ENCODE measurements around the gene CALD1.

The CALD1 gene

DNA sequence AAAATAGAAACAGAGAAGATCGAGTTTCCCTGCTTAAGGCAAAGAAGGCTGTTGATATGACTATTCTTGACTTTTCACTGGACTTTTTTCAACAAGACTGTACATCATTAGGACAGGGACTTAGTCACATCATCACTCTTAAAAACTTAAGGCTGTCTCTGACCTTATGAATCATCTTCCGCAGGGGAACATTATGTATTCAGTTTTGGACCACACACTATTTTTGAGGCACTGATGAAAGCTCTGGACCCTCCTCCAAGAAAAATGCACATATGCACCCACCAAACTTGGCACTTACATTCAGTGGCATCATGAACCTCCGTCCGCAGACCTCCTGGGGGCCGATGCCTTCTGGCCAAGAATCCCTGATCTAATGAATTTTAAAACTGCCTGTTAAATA lies 96.4 kb downstream of the CALD1 start:
- TF ChIP-seq, protein P1, sequence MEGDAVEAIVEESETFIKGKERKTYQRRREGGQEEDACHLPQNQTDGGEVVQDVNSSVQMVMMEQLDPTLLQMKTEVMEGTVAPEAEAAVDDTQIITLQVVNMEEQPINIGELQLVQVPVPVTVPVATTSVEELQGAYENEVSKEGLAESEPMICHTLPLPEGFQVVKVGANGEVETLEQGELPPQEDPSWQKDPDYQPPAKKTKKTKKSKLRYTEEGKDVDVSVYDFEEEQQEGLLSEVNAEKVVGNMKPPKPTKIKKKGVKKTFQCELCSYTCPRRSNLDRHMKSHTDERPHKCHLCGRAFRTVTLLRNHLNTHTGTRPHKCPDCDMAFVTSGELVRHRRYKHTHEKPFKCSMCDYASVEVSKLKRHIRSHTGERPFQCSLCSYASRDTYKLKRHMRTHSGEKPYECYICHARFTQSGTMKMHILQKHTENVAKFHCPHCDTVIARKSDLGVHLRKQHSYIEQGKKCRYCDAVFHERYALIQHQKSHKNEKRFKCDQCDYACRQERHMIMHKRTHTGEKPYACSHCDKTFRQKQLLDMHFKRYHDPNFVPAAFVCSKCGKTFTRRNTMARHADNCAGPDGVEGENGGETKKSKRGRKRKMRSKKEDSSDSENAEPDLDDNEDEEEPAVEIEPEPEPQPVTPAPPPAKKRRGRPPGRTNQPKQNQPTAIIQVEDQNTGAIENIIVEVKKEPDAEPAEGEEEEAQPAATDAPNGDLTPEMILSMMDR (conservative IDR thresholded peaks at IDR 0.05; ENCODE audit: control insufficient read depth, insufficient read depth, low read depth, low read length): no peak
- DNase-seq (ENCODE audit: low read depth): peak; percentile 96

DNA sequence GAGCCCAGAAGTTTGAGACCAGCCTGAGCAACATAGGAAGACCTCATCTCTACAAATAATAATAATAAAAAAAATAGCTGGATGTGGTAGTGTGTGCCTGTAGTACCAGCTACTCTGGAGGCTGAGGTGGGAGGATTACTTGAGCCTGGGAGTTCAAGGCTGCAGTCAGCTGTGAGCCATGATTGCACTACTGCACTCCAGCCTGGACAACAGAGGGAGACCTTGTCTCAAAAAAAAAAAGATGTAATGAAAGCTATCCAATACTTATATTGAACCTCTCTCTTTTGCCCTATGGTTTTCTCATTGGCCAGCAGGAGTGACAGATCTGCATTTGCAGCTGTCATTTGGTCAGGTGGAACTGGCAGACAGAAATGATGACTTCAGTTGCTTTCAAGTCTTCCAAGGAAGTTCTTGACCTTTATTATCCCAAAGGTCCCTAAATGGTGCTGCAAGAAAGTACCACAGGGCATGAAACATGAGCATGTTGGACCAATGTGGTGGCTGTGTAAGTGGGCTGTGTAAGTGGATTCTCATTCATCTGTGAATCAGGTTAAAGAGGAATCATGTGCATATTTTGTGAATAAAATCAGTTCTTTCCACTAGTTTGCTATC lies 99.4 kb downstream of the CALD1 start:
- DNase-seq (ENCODE audit: low read depth): no peak
- TF ChIP-seq, protein P1 (conservative IDR thresholded peaks at IDR 0.05; ENCODE audit: control insufficient read depth, insufficient read depth, low read depth, low read length): no peak

More for the DNA sequence above, 96.4 kb downstream of the CALD1 start:
- H3K4me3 ChIP-seq (ENCODE audit: control insufficient read depth, low read depth, low read length): no peak overlapping the region

DNA sequence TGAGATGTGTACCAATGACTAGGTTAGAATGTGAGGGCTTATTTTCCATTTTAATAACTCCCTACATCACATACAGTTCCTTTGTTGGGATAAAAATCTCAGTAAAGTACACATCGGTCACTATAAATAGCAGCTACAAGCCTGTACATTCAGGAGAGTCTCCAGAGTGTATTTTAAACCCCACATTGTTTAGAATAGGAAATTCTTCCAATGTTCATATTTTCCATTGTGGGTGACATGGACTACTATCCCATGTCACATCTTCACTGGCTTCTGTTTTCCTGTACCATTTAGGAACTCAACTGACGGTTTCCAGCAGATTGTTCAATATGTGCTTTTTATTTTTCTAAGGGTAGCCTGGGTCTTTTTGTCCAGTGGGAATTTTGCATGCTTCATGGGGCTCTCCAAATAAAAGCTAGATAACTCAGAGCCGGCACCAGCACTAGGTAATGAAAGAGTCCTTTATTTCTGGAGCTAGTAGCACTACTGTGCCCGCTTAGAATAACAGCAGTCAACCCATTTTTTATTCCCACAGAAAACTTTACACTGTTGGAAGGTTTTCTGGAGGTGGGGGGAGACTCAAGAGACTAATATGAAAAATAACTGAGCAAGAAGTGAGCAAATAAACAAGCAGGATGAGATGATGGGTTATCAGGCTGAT lies 100.5 kb downstream of the CALD1 start:
- no peak overlapping the region for H3K4me3 ChIP-seq (ENCODE audit: control insufficient read depth, low read depth, low read length)
- no peak for DNase-seq (ENCODE audit: low read depth)
- TF ChIP-seq, protein P1 (conservative IDR thresholded peaks at IDR 0.05; ENCODE audit: control insufficient read depth, insufficient read depth, low read depth, low read length): no peak

More for the DNA sequence above, 99.4 kb downstream of the CALD1 start:
- H3K4me3 ChIP-seq (ENCODE audit: control insufficient read depth, low read depth, low read length): no peak overlapping the region

DNA sequence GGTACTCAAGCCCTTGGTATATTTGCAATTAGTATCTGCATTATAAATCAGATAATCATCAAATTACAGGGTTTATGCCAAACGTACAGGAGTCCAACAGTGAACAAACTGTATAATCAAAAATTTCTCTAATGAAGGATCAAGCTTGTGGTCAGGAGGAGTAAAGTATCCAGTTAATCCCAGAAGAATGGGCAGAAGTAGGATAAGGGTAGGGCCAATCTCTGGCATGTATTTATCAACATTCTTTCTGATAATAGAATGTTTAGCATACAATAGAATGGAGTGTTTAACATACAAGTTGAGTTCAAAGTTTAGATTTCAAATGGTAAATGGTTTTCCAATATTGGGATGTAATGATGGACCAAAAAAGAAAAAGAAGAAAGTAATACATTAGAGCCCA lies 103.0 kb downstream of the CALD1 start:
- no peak overlapping the region for H3K4me3 ChIP-seq (ENCODE audit: control insufficient read depth, low read depth, low read length)
- TF ChIP-seq, protein P1 (conservative IDR thresholded peaks at IDR 0.05; ENCODE audit: control insufficient read depth, insufficient read depth, low read depth, low read length): no peak
- no peak for DNase-seq (ENCODE audit: low read depth)

DNA sequence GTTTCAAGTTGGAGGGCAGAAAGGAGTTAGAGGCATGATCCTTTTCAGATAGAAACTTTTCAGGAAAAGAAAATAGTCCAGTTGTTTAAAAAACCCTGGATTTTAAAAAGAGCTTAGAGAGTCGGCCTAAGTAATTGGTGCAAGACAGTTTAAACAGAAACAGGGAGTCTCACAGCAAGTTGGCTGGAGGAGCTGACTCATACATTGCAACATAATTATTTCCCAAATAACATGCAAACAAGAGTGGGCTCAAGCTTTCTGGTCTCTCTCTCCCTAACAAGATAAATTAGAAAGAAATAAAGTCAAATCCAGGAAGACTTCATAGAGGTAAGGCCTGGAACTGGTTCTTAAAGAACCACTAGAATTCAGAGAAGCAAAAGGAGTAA lies 106.5 kb downstream of the CALD1 start:
- DNase-seq (ENCODE audit: low read depth): peak; percentile 93
- H3K4me3 ChIP-seq (ENCODE audit: control insufficient read depth, low read depth, low read length): no peak overlapping the region
- TF ChIP-seq, protein P1 (conservative IDR thresholded peaks at IDR 0.05; ENCODE audit: control insufficient read depth, insufficient read depth, low read depth, low read length): no peak

DNA sequence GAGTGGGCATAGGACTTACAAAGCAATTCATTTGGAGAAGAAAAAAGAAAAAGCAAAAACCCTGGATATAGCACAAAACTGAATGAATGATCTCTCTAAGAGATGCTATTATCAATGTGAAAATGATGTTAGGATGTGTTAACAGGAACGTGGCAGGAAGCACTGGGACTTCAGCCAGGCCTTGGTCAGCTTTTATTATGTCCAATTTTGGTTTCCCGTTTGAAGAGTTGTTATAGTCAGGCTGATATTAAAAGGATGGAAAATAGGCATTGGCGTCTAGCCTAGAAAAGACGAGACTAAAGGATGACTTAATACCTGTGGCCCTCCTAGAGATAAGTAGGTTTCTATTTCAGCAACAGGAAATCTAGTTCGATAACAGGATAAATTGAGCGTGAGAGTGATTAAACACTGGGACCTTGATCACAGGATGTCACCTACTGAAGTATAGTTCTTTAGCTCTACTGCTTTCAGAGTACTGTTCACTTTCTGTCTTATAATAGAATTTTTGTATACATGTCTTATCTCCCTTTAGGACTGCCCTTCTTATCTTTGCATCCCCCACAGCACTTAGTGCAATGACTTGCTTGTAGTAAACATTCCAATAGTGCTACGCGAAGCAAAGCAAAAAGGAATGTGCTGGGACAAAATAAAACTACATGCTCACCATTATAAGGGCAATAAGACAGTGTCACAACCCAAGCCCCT lies 107.1 kb downstream of the CALD1 start:
- TF ChIP-seq, protein P1 (conservative IDR thresholded peaks at IDR 0.05; ENCODE audit: control insufficient read depth, insufficient read depth, low read depth, low read length): no peak
- H3K4me3 ChIP-seq (ENCODE audit: control insufficient read depth, low read depth, low read length): no peak overlapping the region
- DNase-seq (ENCODE audit: low read depth): peak; percentile 77

All from fibroblast of mammary gland (primary cell).